Tibial nerve (tissue), 3 donors: ENCODE results near the gene KLC3.

Experiments used
- POLR2A ChIP-seq, 2 donors: fragments of 450-650 bp; IDR thresholded peaks; one replicate each; pipeline ENCODE4 v1.6.1; 2017; ENCODE audit warnings: antibody characterized with exemption in 2 of 2, mild to moderate bottlenecking in 2 of 2, moderate library complexity in 2 of 2
- TF ChIP-seq, protein P1 (sequence below), 5 experiments: fragments of 200-600 bp in 3 of 5; fragments of 450-650 bp in 2 of 5; sonication (generic) in 3 of 5; IDR thresholded peaks; one replicate each; pipeline ENCODE4 v1.5.1; 2016 to 2019; ENCODE audit warnings: antibody characterized with exemption in 5 of 5, mild to moderate bottlenecking in 3 of 5, moderate library complexity in 2 of 5

DNA sequence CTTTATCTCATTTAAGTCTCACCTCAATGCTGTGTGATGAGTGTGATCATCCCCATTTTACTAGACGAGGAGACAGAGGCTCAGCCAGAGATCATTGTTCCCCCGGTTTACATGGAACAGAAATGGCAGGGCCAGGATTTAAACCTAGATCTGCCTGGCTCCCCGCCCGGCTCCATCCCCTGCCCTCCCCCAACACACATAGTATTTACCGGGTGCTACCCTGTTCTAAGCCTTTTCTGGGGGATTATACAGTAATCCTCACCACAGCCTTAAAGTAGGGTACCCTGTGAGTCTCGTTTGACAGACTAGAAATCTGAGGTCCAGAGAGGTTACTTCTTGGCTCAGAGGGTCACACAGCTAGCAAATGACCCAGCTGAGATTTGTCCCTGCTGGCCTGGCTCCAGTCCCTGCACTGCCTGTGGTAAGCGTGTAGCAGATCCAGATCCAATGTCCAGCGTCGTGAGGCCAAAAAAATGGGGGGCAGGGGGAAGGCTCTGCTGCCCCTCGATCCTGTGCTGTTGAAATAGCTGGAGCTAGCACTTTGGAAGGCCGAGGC, 3.8 kb upstream of the KLC3 start:
- TF ChIP-seq, protein P1, sequence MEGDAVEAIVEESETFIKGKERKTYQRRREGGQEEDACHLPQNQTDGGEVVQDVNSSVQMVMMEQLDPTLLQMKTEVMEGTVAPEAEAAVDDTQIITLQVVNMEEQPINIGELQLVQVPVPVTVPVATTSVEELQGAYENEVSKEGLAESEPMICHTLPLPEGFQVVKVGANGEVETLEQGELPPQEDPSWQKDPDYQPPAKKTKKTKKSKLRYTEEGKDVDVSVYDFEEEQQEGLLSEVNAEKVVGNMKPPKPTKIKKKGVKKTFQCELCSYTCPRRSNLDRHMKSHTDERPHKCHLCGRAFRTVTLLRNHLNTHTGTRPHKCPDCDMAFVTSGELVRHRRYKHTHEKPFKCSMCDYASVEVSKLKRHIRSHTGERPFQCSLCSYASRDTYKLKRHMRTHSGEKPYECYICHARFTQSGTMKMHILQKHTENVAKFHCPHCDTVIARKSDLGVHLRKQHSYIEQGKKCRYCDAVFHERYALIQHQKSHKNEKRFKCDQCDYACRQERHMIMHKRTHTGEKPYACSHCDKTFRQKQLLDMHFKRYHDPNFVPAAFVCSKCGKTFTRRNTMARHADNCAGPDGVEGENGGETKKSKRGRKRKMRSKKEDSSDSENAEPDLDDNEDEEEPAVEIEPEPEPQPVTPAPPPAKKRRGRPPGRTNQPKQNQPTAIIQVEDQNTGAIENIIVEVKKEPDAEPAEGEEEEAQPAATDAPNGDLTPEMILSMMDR (IDR thresholded peaks at IDR 0.05), result no peak
- TF ChIP-seq POLR2A (IDR thresholded peaks at IDR 0.05), result no peak
